Measurements from ENCODE around the gene DNM3.

The DNM3 gene

DNA sequence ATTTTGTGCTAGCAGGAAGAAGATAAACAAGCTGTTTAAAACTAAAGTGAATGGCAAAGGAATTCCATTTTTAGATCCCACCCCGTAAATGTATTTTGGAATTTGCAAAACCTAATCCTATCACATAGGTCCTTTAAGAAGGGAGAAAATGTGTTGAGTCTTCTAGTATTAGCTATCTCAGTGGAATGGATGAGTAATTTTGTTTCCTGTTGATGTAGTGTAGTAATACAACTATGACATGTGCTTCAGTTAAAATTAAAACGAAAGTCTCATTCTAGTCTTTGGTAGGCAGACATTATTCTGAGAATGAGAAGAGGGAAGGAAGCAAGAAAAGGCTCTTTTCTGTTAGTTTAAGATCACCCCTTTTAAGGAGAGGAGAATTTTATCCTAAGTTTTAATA lies 313.3 kb downstream of the DNM3 start:
- H3K4me2 ChIP-seq (ENCODE audit: low read depth, low read length, poor library complexity, severe bottlenecking): no peak overlapping the region
- H2AFZ ChIP-seq (ENCODE audit: low read depth, low read length, severe bottlenecking): no peak overlapping the region
- H3K9ac ChIP-seq (ENCODE audit: low read length): no peak overlapping the region

DNA sequence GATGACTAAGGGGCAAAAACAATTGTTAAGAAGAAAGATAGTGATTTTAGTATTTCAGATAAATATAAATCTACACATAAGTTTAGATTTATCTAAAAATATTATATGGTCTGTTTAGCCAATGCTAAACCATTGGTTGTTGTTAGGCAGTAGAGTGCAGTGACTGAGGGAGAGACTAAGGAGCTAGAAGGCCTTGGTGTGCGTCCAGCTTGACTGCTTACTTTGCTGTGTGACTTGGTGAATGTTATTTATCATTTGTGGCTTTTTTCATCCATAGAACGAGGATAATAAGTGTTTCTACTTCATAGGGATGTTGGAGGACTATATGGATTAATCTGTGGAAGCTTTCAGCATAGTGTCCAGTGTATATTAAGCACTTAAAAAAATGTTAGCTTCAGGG lies 314.5 kb downstream of the DNM3 start:
- no peaks in the 10 kb centered on the region for H3K9me3 ChIP-seq (ENCODE audit: insufficient read depth, low read length)
- H3K4me2 ChIP-seq (ENCODE audit: low read depth, low read length, poor library complexity, severe bottlenecking): no peak overlapping the region
- TF ChIP-seq EZH2phosphoT487 (conservative IDR thresholded peaks at IDR 0.05; ENCODE audit: low read length): no peak
- TF ChIP-seq, protein P1, sequence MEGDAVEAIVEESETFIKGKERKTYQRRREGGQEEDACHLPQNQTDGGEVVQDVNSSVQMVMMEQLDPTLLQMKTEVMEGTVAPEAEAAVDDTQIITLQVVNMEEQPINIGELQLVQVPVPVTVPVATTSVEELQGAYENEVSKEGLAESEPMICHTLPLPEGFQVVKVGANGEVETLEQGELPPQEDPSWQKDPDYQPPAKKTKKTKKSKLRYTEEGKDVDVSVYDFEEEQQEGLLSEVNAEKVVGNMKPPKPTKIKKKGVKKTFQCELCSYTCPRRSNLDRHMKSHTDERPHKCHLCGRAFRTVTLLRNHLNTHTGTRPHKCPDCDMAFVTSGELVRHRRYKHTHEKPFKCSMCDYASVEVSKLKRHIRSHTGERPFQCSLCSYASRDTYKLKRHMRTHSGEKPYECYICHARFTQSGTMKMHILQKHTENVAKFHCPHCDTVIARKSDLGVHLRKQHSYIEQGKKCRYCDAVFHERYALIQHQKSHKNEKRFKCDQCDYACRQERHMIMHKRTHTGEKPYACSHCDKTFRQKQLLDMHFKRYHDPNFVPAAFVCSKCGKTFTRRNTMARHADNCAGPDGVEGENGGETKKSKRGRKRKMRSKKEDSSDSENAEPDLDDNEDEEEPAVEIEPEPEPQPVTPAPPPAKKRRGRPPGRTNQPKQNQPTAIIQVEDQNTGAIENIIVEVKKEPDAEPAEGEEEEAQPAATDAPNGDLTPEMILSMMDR (IDR thresholded peaks at IDR 0.05; ENCODE audit: insufficient read depth, low read length, poor library complexity, severe bottlenecking): no peak
- H3K9me2 ChIP-seq (replicated peaks; ENCODE audit: insufficient read depth, low read length): no peaks in the 10 kb centered on the region
- no peaks in the 10 kb centered on the region for H3K27me3 ChIP-seq (ENCODE audit: low read length)
- no peak overlapping the region for H3K27ac ChIP-seq (ENCODE audit: low read depth, low read length)
- no peaks in the 10 kb centered on the region for H3K36me3 ChIP-seq (ENCODE audit: low read length)
- H3F3A ChIP-seq (ENCODE audit: insufficient read depth): no peaks in the 10 kb centered on the region
- H3K79me2 ChIP-seq (ENCODE audit: insufficient read depth, low read length): no peaks in the 10 kb centered on the region
- H3K4me3 ChIP-seq (ENCODE audit: insufficient read depth, low read length, poor library complexity, severe bottlenecking): no peak overlapping the region
- H4K20me1 ChIP-seq (ENCODE audit: low read depth, low read length): no peaks in the 10 kb centered on the region
- H2AFZ ChIP-seq (ENCODE audit: low read depth, low read length, severe bottlenecking): no peak overlapping the region
- H3K9ac ChIP-seq (ENCODE audit: low read length): no peak overlapping the region

More for the DNA sequence above, 313.3 kb downstream of the DNM3 start:
- Histone ChIP-seq H3K4me3 (ENCODE audit: insufficient read depth, low read length, poor library complexity, severe bottlenecking) (no peak overlapping the region), H3K9me3 (ENCODE audit: insufficient read depth, low read length) (no peaks in the 10 kb centered on the region), H3K9me2 (replicated peaks; ENCODE audit: insufficient read depth, low read length) (no peaks in the 10 kb centered on the region), H3F3A (ENCODE audit: insufficient read depth) (no peaks in the 10 kb centered on the region), H3K36me3 (ENCODE audit: low read length) (no peaks in the 10 kb centered on the region), H3K27me3 (ENCODE audit: low read length) (no peaks in the 10 kb centered on the region), H3K27ac (ENCODE audit: low read depth, low read length) (no peak overlapping the region), H4K20me1 (ENCODE audit: low read depth, low read length) (no peaks in the 10 kb centered on the region), H3K79me2 (ENCODE audit: insufficient read depth, low read length) (no peaks in the 10 kb centered on the region)
- TF ChIP-seq, protein P1 (IDR thresholded peaks at IDR 0.05; ENCODE audit: insufficient read depth, low read length, poor library complexity, severe bottlenecking): no peak
- TF ChIP-seq EZH2phosphoT487 (conservative IDR thresholded peaks at IDR 0.05; ENCODE audit: low read length): no peak

DNA sequence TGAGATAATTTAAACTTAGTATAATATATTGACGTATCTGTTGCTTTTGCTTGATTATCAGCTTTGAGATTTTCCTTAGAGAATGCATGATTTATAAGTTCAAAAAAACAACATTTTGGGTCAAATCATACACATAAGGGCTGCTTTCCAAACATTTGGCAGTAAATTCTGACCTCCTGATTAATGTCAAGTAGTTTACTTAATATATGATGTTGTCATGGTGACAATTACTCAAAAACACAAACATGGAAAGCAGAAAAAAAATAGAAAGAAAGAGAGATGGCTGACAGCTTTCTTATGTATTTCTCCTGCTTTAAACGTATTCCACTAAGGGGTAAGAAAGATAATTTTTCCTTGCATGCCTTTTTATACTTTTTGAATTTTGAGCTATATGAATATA lies 320.9 kb downstream of the DNM3 start:
- no peaks in the 10 kb centered on the region for H3K9me3 ChIP-seq (ENCODE audit: insufficient read depth, low read length)
- no peak overlapping the region for H3K4me2 ChIP-seq (ENCODE audit: low read depth, low read length, poor library complexity, severe bottlenecking)

DNA sequence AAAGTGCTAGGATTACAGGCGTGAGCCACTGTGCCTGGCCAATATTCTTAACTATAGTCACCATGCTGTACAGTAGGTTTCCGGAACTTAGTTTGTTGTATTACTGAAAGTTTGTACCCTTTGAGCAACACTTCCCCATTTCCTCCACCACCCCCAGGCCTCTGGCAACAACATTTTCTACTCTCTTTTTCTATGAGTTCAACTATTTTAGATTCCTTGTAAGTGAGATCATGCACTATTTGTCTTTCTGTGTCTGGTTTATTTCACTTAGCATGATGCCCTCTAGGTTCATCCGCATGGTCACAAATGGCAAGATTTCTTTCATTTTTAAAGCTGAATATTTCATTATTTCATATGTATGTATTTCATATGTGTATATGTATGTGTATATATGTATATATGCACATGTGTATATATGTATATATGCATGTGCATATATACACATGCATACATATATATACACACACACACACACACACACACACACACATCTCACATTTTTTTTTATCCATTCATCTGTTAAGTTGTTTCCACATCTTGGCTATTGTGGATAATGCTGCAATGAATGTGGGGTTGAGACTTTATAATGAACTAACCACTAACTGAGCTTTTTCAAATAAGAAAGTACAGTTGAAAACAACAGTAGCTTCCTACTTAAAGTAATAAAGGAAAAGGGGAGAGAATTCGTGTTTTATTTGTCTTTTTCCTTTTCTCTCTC lies 322.4 kb downstream of the DNM3 start:
- no peak overlapping the region for H3K4me3 ChIP-seq (ENCODE audit: insufficient read depth, low read length, poor library complexity, severe bottlenecking)
- no peak overlapping the region for H3K27ac ChIP-seq (ENCODE audit: low read depth, low read length)
- no peaks in the 10 kb centered on the region for H3K27me3 ChIP-seq (ENCODE audit: low read length)
- no peaks in the 10 kb centered on the region for H3K79me2 ChIP-seq (ENCODE audit: insufficient read depth, low read length)
- no peak overlapping the region for H3K9ac ChIP-seq (ENCODE audit: low read length)
- TF ChIP-seq EZH2phosphoT487 (conservative IDR thresholded peaks at IDR 0.05; ENCODE audit: low read length): no peak
- TF ChIP-seq, protein P1 (IDR thresholded peaks at IDR 0.05; ENCODE audit: insufficient read depth, low read length, poor library complexity, severe bottlenecking): no peak
- H3K9me3 ChIP-seq (ENCODE audit: insufficient read depth, low read length): no peaks in the 10 kb centered on the region
- H4K20me1 ChIP-seq (ENCODE audit: low read depth, low read length): no peaks in the 10 kb centered on the region
- no peaks in the 10 kb centered on the region for H3K9me2 ChIP-seq (replicated peaks; ENCODE audit: insufficient read depth, low read length)
- no peaks in the 10 kb centered on the region for H3K36me3 ChIP-seq (ENCODE audit: low read length)
- H3F3A ChIP-seq (ENCODE audit: insufficient read depth): no peaks in the 10 kb centered on the region
- no peak overlapping the region for H2AFZ ChIP-seq (ENCODE audit: low read depth, low read length, severe bottlenecking)
- no peak overlapping the region for H3K4me2 ChIP-seq (ENCODE audit: low read depth, low read length, poor library complexity, severe bottlenecking)

More for the DNA sequence above, 320.9 kb downstream of the DNM3 start:
- no peak for TF ChIP-seq EZH2phosphoT487 (conservative IDR thresholded peaks at IDR 0.05; ENCODE audit: low read length)
- Histone ChIP-seq H3K9me2 (replicated peaks; ENCODE audit: insufficient read depth, low read length) (no peaks in the 10 kb centered on the region), H3K79me2 (ENCODE audit: insufficient read depth, low read length) (no peaks in the 10 kb centered on the region), H3K27ac (ENCODE audit: low read depth, low read length) (no peak overlapping the region), H3K36me3 (ENCODE audit: low read length) (no peaks in the 10 kb centered on the region), H4K20me1 (ENCODE audit: low read depth, low read length) (no peaks in the 10 kb centered on the region), H3K4me3 (ENCODE audit: insufficient read depth, low read length, poor library complexity, severe bottlenecking) (no peak overlapping the region), H2AFZ (ENCODE audit: low read depth, low read length, severe bottlenecking) (no peak overlapping the region), H3F3A (ENCODE audit: insufficient read depth) (no peaks in the 10 kb centered on the region), H3K9ac (ENCODE audit: low read length) (no peak overlapping the region), H3K27me3 (ENCODE audit: low read length) (no peaks in the 10 kb centered on the region)
